Measurements from ENCODE around the gene IQGAP3.

The IQGAP3 gene

GRCh38 chr1:156505679-156506298 is 66.6 kb downstream of the IQGAP3 start:
- no peak for DNase-seq

- peak; percentile 99 for DNase-seq
Measured at GRCh38 chr1:156504821-156505678, 67.3 kb downstream of the IQGAP3 start.

GRCh38 chr1:156504438-156504813 is 67.9 kb downstream of the IQGAP3 start:
- peak; percentile 57 for DNase-seq

- DNase-seq = no peak
Measured at GRCh38 chr1:156503698-156504437, 68.5 kb downstream of the IQGAP3 start.

- no peak for DNase-seq
Measured at GRCh38 chr1:156502894-156503697, 69.3 kb downstream of the IQGAP3 start.

- DNase-seq = no peak
Measured at GRCh38 chr1:156502391-156502893, 69.9 kb downstream of the IQGAP3 start.

- DNase-seq = peak; percentile 94
Measured at GRCh38 chr1:156500793-156501506, 71.4 kb downstream of the IQGAP3 start.

GRCh38 chr1:156500543-156500792 is 71.9 kb downstream of the IQGAP3 start, which contains the start of gene MEF2D:
Gene MEF2D (minus strand): TSS chr1:156500775. CDS start chr1:156483292, 17,483 bp downstream.
- no peak for DNase-seq

GRCh38 chr1:156499842-156500542 is 72.4 kb downstream of the IQGAP3 start:
- DNase-seq = peak; percentile 60

GRCh38 chr1:156499194-156499841 is 73.0 kb downstream of the IQGAP3 start:
- DNase-seq = no peak

- no peak for DNase-seq
Measured at GRCh38 chr1:156498432-156499193, 73.8 kb downstream of the IQGAP3 start.

- no peak for DNase-seq
Measured at GRCh38 chr1:156497743-156498431, 74.5 kb downstream of the IQGAP3 start.

GRCh38 chr1:156497078-156497742 is 75.2 kb downstream of the IQGAP3 start:
- no peak for DNase-seq

- DNase-seq = no peak
Measured at GRCh38 chr1:156496211-156496761, 76.1 kb downstream of the IQGAP3 start.

- DNase-seq = no peak
Measured at GRCh38 chr1:156495401-156496140, 76.8 kb downstream of the IQGAP3 start.

- DNase-seq = no peak
Measured at GRCh38 chr1:156494309-156494895, 78.0 kb downstream of the IQGAP3 start.

- no peak for DNase-seq
Measured at GRCh38 chr1:156493742-156494141, 78.6 kb downstream of the IQGAP3 start.
